COLO829 (cell line): ENCODE data around the gene USP4.
"Not testable (repeated sequence)": the region's sequence is repeated elsewhere in the genome, so short reads cannot be mapped to it uniquely, and the experiment has no call there.

Experiments used
- DNase-seq: peaks from one replicate; pipeline ENCODE4 v3.0.0; 2012; ENCODE audit warnings: low spot score

Gene USP4

GRCh38 chr3:49253512-49253911, 86.3 kb downstream of the USP4 start:
- DNase-seq: no peak

- DNase-seq: no peak
Measured at GRCh38 chr3:49248840-49249227, 91.0 kb downstream of the USP4 start.

- no peak for DNase-seq
Measured at GRCh38 chr3:49244581-49245205, 95.2 kb downstream of the USP4 start.

- not testable (repeated sequence) for DNase-seq
Measured at GRCh38 chr3:49240091-49240490, 99.8 kb downstream of the USP4 start.

GRCh38 chr3:49238274-49239127, 101.4 kb downstream of the USP4 start:
- no peak for DNase-seq

- DNase-seq: no peak
Measured at GRCh38 chr3:49237344-49237743, 102.5 kb downstream of the USP4 start.

GRCh38 chr3:49236226-49236625, 103.6 kb downstream of the USP4 start:
- DNase-seq: no peak

- not testable (repeated sequence) for DNase-seq
Measured at GRCh38 chr3:49228817-49229216, 111.0 kb downstream of the USP4 start.
